ENCODE results near the gene RFX5.

RFX5 gene

DNA sequence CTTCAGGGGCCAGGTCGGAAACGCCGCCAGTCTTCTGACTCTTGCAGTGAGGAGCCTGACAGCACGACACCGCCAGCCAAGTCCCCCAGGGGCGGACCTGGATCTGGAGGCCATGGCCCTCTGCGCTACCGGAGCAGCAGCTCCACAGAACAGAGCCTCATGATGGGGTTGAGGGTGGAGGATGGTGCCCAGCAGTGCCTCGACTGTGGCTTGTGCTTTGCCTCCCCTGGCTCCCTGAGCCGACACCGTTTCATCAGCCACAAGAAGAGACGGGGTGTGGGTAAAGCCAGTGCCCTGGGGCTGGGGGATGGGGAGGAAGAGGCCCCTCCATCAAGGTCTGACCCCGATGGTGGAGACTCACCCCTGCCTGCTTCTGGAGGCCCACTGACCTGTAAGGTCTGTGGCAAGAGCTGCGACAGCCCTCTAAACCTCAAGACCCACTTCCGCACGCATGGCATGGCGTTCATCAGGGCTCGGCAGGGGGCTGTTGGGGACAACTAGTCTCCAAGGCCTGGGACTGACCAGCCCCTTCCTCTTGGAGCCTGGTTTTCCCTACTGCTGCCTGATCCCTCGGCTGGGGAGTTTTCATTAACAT is 56.2 kb downstream of the RFX5 start:
- no peak for DNase-seq (ENCODE audit: low read depth)
- TF ChIP-seq, protein P1, sequence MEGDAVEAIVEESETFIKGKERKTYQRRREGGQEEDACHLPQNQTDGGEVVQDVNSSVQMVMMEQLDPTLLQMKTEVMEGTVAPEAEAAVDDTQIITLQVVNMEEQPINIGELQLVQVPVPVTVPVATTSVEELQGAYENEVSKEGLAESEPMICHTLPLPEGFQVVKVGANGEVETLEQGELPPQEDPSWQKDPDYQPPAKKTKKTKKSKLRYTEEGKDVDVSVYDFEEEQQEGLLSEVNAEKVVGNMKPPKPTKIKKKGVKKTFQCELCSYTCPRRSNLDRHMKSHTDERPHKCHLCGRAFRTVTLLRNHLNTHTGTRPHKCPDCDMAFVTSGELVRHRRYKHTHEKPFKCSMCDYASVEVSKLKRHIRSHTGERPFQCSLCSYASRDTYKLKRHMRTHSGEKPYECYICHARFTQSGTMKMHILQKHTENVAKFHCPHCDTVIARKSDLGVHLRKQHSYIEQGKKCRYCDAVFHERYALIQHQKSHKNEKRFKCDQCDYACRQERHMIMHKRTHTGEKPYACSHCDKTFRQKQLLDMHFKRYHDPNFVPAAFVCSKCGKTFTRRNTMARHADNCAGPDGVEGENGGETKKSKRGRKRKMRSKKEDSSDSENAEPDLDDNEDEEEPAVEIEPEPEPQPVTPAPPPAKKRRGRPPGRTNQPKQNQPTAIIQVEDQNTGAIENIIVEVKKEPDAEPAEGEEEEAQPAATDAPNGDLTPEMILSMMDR (IDR thresholded peaks at IDR 0.05; ENCODE audit: low read depth, low read length, missing control alignments) = no peak
- H3K4me3 ChIP-seq (ENCODE audit: low read depth, low read length) = no peak overlapping the region
